Endodermal cell (in vitro differentiated cells): ENCODE results near the gene NDUFAF8. TPM values are rescaled to one million over a fixed set of nuclear protein-coding genes. Genes with fewer than 3 reads are reported as not detected.

Source experiments
- DNase-seq: peaks from one replicate; pipeline ENCODE4 v3.0.0-alpha.2; 2017
- H3K27ac ChIP-seq: 2 replicates; pipeline ENCODE4 v1.5.1; 2013; ENCODE audit warnings: mild to moderate bottlenecking, low read depth, low read length, moderate library complexity
- H3K27me3 ChIP-seq: 2 replicates; pipeline ENCODE4 v1.6.1; 2013; ENCODE audit warnings: mild to moderate bottlenecking, low read length, moderate library complexity; ENCODE audit not compliant: insufficient read depth, control insufficient read depth, poor library complexity, severe bottlenecking
- H3K36me3 ChIP-seq: 2 replicates; pipeline ENCODE4 v1.7.0; 2013; ENCODE audit warnings: mild to moderate bottlenecking, low read length, moderate library complexity; ENCODE audit not compliant: control insufficient read depth, insufficient read depth
- H3K4me1 ChIP-seq: one replicate; pipeline ENCODE4 v1.7.0; 2013; ENCODE audit warnings: low read length; ENCODE audit not compliant: control insufficient read depth, insufficient read depth
- H3K4me3 ChIP-seq: 2 replicates; pipeline ENCODE4 v1.5.1; 2013; ENCODE audit warnings: mild to moderate bottlenecking, low read length, moderate library complexity
- H3K9ac ChIP-seq: 2 replicates; pipeline ENCODE4 v1.6.1; 2013; ENCODE audit warnings: mild to moderate bottlenecking, low read length, moderate library complexity; ENCODE audit not compliant: poor library complexity, severe bottlenecking; ENCODE audit errors: extremely low read depth
- H3K9me3 ChIP-seq: 2 replicates; pipeline ENCODE4 v1.6.1; 2013; ENCODE audit warnings: mild to moderate bottlenecking, low read length, moderate library complexity; ENCODE audit not compliant: control insufficient read depth
- H3K27ac Mint-ChIP-seq: 2 replicates; pipeline ENCODE4 v1.8.0; 2020; ENCODE audit warnings: mixed read lengths
- H3K27me3 Mint-ChIP-seq: 2 replicates; pipeline ENCODE4 v1.8.0; 2021; ENCODE audit warnings: mild to moderate bottlenecking, mixed read lengths; ENCODE audit not compliant: insufficient read depth
- H3K36me3 Mint-ChIP-seq: 2 replicates; pipeline ENCODE4 v1.8.0; 2020; ENCODE audit warnings: low read depth, mixed read lengths
- H3K4me1 Mint-ChIP-seq: 2 replicates; pipeline ENCODE4 v1.8.0; 2020; ENCODE audit warnings: mixed read lengths
- H3K4me3 Mint-ChIP-seq: 2 replicates; pipeline ENCODE4 v1.8.0; 2020; ENCODE audit warnings: mild to moderate bottlenecking, moderate library complexity, mixed read lengths
- H3K9me3 Mint-ChIP-seq: 2 replicates; pipeline ENCODE4 v1.8.0; 2020; ENCODE audit warnings: mild to moderate bottlenecking, mixed read lengths
- CTCF ChIP-seq: fragments of 200-600 bp; sonication (generic); conservative IDR thresholded peaks from 2 replicates; pipeline ENCODE4 v1.5.0; 2021; ENCODE audit warnings: antibody characterized with exemption, mild to moderate bottlenecking
- WGBS, 2 experiments: methylation state at CpG; one replicate each; pipeline versions ENCODE4 v1.1.5 to v1.1.7; 2013; ENCODE audit warnings: missing lambda C conversion rate in 2 of 2, mixed read lengths in 1 of 2; ENCODE audit not compliant: insufficient coverage in 1 of 2, insufficient read length in 1 of 2; 5-methylcytosine and 5-hydroxymethylcytosine counted together
- total RNA-seq, 2 donors: library from RNA; stranded (reverse); fragmentation: NEBNext Ultra II Directional in 1 of 2; extraction: Animal tissue kit (Norgen Biotek cat#: 25700) in 1 of 2; gene quantifications; 2 replicates in 1 of 2; 3 replicates in 1 of 2; pipeline ENCODE4 v1.2.1, GENCODE V29; 2021

The NDUFAF8 gene
- total RNA-seq, 2 donors from 2014 or later, result 42.7 to 48.7 TPM

GRCh38 chr17:81252987-81253329, 13.8 kb downstream of the NDUFAF8 start:
- WGBS, 2 experiments, result 77 to 86% methylated on average over 10 to 15 of the region's 15 CpGs
- no peak overlapping the region for H3K4me3 Mint-ChIP-seq
- peak overlapping the region; percentile 84 for H3K27ac ChIP-seq

GRCh38 chr17:81253358-81254131, 14.4 kb downstream of the NDUFAF8 start:
- Histone ChIP-seq H3K27me3 (no peaks in the 10 kb centered on the region), H3K4me1 (no peaks in the 10 kb centered on the region), H3K27ac (no peak overlapping the region), H3K36me3 (peaks cover 2% of the 10 kb centered on the region), H3K9ac (no peak overlapping the region), H3K9me3 (no peaks in the 10 kb centered on the region), H3K4me3 (no peak overlapping the region)
- peak; percentile 85 for DNase-seq
- WGBS, 2 experiments, result 68 to 82% methylated on average over 12 to 19 of the region's 19 CpGs
- Mint-ChIP-seq H3K9me3 (no peaks in the 10 kb centered on the region), H3K4me1 (peaks cover 3% of the 10 kb centered on the region), H3K27me3 (no peaks in the 10 kb centered on the region), H3K4me3 (no peak overlapping the region), H3K36me3 (peaks cover 30% of the 10 kb centered on the region), H3K27ac (peak overlapping the region; percentile 83)
- TF ChIP-seq CTCF, result peak; percentile 89

More at GRCh38 chr17:81252987-81253329, 13.8 kb downstream of the NDUFAF8 start:
- H3K36me3 Mint-ChIP-seq, result peaks cover 30% of the 10 kb centered on the region
- H3K27me3 Mint-ChIP-seq, result no peaks in the 10 kb centered on the region
- peaks cover 2% of the 10 kb centered on the region for H3K36me3 ChIP-seq
- H3K9me3 Mint-ChIP-seq, result no peaks in the 10 kb centered on the region
- no peaks in the 10 kb centered on the region for H3K4me1 ChIP-seq
- no peak for DNase-seq
- H3K9me3 ChIP-seq, result no peaks in the 10 kb centered on the region
- no peak overlapping the region for H3K9ac ChIP-seq
- TF ChIP-seq CTCF, result no peak
- H3K4me3 ChIP-seq, result no peak overlapping the region
- peak overlapping the region; percentile 83 for H3K27ac Mint-ChIP-seq
- no peaks in the 10 kb centered on the region for H3K27me3 ChIP-seq
- peaks cover 3% of the 10 kb centered on the region for H3K4me1 Mint-ChIP-seq

GRCh38 chr17:81254955-81255717, 16.0 kb downstream of the NDUFAF8 start:
- H3K27me3 Mint-ChIP-seq, result no peaks in the 10 kb centered on the region
- H3K36me3 Mint-ChIP-seq, result peaks cover 29% of the 10 kb centered on the region
- H3K4me3 Mint-ChIP-seq, result no peak overlapping the region
- H3K4me3 ChIP-seq, result no peak overlapping the region
- H3K27me3 ChIP-seq, result no peaks in the 10 kb centered on the region
- H3K4me1 ChIP-seq, result no peaks in the 10 kb centered on the region
- peak; percentile 63 for TF ChIP-seq CTCF
- H3K27ac Mint-ChIP-seq, result peak overlapping the region; percentile 82
- peaks cover 3% of the 10 kb centered on the region for H3K4me1 Mint-ChIP-seq
- DNase-seq, result peak; percentile 93
- 61 to 71% methylated on average over 25 to 35 of the region's 35 CpGs for WGBS, 2 experiments
- no peak overlapping the region for H3K9ac ChIP-seq
- peaks cover 8% of the 10 kb centered on the region for H3K36me3 ChIP-seq
- no peaks in the 10 kb centered on the region for H3K9me3 Mint-ChIP-seq
- peak overlapping the region; percentile 44 for H3K27ac ChIP-seq
- H3K9me3 ChIP-seq, result no peaks in the 10 kb centered on the region
